ENCODE results near the gene OSBPL2. TPM values are rescaled to one million over a fixed set of nuclear protein-coding genes. Genes with fewer than 3 reads are reported as not detected.

The OSBPL2 gene
- total RNA-seq, 1 donor from 2014 or later = 25.0 TPM

DNA sequence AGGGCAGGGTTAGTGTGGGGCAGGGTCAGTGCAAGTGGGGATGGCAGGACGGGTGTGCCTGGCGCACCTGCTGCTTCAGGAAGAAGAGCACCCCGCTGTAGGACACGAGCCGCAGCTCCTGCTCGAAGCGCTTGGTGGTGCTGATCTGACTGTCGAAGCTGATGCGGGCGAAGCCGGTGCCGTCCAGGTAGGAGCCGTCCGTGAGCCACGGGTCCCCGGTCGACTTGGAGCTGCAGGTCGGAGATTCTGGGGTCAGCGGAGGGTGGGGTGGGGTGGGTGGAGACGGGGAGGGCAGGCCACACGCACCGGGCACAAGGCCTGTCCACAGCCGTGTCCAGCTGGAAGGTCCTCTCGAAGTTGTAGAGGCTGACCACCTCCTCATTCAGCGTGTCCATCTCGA is 74.7 kb downstream of the OSBPL2 start:
- H3K36me3 ChIP-seq = peaks cover 90 to 93% of the 10 kb centered on the region in 2 donors
- TF ChIP-seq, protein P1, sequence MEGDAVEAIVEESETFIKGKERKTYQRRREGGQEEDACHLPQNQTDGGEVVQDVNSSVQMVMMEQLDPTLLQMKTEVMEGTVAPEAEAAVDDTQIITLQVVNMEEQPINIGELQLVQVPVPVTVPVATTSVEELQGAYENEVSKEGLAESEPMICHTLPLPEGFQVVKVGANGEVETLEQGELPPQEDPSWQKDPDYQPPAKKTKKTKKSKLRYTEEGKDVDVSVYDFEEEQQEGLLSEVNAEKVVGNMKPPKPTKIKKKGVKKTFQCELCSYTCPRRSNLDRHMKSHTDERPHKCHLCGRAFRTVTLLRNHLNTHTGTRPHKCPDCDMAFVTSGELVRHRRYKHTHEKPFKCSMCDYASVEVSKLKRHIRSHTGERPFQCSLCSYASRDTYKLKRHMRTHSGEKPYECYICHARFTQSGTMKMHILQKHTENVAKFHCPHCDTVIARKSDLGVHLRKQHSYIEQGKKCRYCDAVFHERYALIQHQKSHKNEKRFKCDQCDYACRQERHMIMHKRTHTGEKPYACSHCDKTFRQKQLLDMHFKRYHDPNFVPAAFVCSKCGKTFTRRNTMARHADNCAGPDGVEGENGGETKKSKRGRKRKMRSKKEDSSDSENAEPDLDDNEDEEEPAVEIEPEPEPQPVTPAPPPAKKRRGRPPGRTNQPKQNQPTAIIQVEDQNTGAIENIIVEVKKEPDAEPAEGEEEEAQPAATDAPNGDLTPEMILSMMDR (IDR thresholded peaks at IDR 0.05) = no peak
- H3K9me3 ChIP-seq = no peaks in the 10 kb centered on the region
- H3K4me1 ChIP-seq = no peaks in the 10 kb centered on the region
- no peaks in the 10 kb centered on the region for H3K27me3 ChIP-seq
- intact Hi-C loops (cut with DNase I) = no loop called here
- H3K4me3 ChIP-seq = no peak overlapping the region
- H3K27ac ChIP-seq = no peak overlapping the region
- DNase-seq (ENCODE audit: low spot score in 2 of 2) = no peak

- no peak for DNase-seq (ENCODE audit: low spot score in 2 of 2)
- Histone ChIP-seq H3K4me3 (no peak overlapping the region), H3K27ac (no peak overlapping the region), H3K4me1 (no peaks in the 10 kb centered on the region), H3K9me3 (no peaks in the 10 kb centered on the region), H3K27me3 (no peaks in the 10 kb centered on the region), H3K36me3 (peaks cover 88 to 91% of the 10 kb centered on the region in 2 donors)
- intact Hi-C loops (cut with DNase I) = no loop called here
- TF ChIP-seq, protein P1 (IDR thresholded peaks at IDR 0.05) = no peak
Measured at GRCh38 chr20:62313460-62314338, 75.4 kb downstream of the OSBPL2 start.

GRCh38 chr20:62314339-62314638 is 76.0 kb downstream of the OSBPL2 start:
- H3K9me3 ChIP-seq = no peaks in the 10 kb centered on the region
- H3K4me3 ChIP-seq = no peak overlapping the region
- peaks cover 88 to 91% of the 10 kb centered on the region in 2 donors for H3K36me3 ChIP-seq
- TF ChIP-seq, protein P1 (IDR thresholded peaks at IDR 0.05) = no peak
- H3K27ac ChIP-seq = no peak overlapping the region
- no peaks in the 10 kb centered on the region for H3K4me1 ChIP-seq
- DNase-seq (ENCODE audit: low spot score in 2 of 2) = no peak
- intact Hi-C loops (cut with DNase I) = no loop called here
- no peaks in the 10 kb centered on the region for H3K27me3 ChIP-seq

- intact Hi-C loops (cut with DNase I) = no loop called here
- no peak overlapping the region for H3K27ac ChIP-seq
- no peaks in the 10 kb centered on the region for H3K9me3 ChIP-seq
- H3K4me1 ChIP-seq = no peaks in the 10 kb centered on the region
- no peak for DNase-seq (ENCODE audit: low spot score in 2 of 2)
- no peaks in the 10 kb centered on the region for H3K27me3 ChIP-seq
- TF ChIP-seq, protein P1 (IDR thresholded peaks at IDR 0.05) = no peak
- peaks cover 90 to 93% of the 10 kb centered on the region in 2 donors for H3K36me3 ChIP-seq
- no peak overlapping the region for H3K4me3 ChIP-seq
Measured at GRCh38 chr20:62314711-62315302, 76.5 kb downstream of the OSBPL2 start.

GRCh38 chr20:62315773-62316172 is 77.5 kb downstream of the OSBPL2 start:
- DNase-seq (ENCODE audit: low spot score in 2 of 2) = no peak
- Histone ChIP-seq H3K4me1 (no peaks in the 10 kb centered on the region), H3K36me3 (peaks cover 88 to 90% of the 10 kb centered on the region in 2 donors), H3K9me3 (no peaks in the 10 kb centered on the region), H3K27ac (no peak overlapping the region), H3K4me3 (no peak overlapping the region), H3K27me3 (no peaks in the 10 kb centered on the region)
- TF ChIP-seq, protein P1 (IDR thresholded peaks at IDR 0.05) = no peak
- intact Hi-C loops (cut with DNase I) = no loop called here
